ENCODE results near the gene OXT.
"Not testable (repeated sequence)": the region's sequence is repeated elsewhere in the genome, so short reads cannot be mapped to it uniquely, and the experiment has no call there.

Gene OXT

DNA sequence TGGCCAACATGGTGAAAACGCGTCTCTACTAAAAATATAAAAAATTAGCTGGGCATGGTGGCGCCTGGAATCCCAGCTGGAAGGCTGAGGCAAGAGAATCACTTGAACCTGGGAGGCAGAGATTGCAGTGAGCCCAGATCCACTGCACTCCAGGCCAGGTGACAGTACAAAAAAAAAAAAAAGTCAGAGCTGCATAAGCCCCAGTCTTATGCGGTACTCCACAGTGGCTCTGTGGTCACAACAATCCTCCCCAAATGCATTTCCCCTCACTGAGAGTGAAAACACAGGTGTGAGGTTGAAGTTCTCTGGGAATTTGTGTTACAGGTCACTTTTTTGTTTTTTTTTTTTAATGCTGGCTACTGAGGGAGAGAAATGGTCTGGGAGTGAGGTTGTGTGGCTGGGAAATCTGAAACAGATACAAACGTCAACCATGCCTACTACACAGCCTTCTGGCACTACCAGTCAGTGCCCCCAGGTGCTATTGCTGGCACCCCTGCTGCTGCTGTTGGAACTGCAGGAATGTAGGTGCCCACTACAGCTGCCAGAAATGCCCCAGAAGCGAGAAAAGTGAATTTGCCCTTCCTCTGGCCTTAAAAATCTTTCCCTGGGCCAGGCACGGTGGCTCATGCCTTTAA is 19.9 kb upstream of the OXT start:
- no peak for DNase-seq

DNA sequence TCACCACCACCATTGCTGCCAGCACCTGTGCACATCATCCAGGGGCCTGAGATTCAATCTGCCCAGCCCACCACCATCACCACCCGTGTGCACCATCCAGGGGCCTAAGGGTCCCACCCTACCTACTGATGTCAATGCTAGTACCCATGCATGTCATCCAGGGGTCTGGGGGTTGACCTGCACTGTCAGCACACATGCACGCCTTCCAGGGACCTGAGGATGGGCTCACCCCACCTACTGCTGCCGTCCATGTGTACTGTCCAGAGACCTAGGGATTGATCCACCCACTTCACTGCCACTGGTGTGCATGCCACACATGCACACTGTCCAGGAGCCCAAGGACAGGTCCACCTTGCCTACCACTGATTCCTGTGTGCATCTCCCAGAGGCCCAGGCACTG is 11.9 kb upstream of the OXT start:
- DNase-seq, result no peak

- not testable (repeated sequence) for DNase-seq
These were observed 7.3 kb upstream of the OXT start for GRCh38 chr20:3064119-3064518.

DNA sequence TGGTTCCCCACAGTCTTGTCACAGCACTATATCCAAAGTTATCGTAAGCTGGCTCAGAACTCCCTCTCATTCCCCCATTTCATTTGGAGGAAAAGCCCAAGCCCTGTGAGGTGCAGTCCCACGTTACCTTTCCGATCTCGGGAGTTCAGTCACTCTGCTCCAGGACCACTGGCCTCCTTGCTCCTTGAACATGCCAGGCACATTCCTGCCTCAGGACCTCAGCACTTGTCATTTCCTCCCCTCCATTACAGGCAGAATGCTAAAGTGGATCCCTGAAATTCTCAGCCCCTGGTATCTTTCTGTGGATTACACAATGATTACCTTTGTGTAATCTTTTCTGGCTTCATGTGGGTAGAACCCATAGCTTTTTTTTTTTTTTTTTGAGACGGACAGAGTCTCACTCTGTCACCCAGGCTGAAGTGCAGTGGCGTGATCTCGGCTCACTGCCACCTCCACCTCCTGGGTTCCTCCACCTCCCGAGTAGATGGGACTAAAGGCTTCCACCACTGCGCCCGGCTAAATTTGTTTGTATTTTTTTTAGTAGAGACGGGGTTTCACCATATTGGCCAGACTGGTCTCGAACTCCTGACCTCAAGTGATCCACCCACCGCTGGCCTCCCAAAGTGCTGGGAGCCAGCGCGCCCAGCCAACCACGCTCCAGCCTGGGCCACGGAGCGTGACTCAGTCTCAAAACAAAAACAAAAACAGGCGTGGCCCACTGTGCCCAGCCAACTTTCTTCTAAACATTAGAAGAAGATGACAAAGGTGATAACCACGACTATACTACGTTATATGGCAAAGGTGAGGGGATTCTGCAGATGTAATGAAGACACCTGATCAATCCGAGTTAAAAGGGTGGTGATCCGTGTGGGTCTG is 4.0 kb upstream of the OXT start:
- DNase-seq, result no peak

GRCh38 chr20:3068075-3068474 is 3.3 kb upstream of the OXT start:
- no peak for DNase-seq

DNA sequence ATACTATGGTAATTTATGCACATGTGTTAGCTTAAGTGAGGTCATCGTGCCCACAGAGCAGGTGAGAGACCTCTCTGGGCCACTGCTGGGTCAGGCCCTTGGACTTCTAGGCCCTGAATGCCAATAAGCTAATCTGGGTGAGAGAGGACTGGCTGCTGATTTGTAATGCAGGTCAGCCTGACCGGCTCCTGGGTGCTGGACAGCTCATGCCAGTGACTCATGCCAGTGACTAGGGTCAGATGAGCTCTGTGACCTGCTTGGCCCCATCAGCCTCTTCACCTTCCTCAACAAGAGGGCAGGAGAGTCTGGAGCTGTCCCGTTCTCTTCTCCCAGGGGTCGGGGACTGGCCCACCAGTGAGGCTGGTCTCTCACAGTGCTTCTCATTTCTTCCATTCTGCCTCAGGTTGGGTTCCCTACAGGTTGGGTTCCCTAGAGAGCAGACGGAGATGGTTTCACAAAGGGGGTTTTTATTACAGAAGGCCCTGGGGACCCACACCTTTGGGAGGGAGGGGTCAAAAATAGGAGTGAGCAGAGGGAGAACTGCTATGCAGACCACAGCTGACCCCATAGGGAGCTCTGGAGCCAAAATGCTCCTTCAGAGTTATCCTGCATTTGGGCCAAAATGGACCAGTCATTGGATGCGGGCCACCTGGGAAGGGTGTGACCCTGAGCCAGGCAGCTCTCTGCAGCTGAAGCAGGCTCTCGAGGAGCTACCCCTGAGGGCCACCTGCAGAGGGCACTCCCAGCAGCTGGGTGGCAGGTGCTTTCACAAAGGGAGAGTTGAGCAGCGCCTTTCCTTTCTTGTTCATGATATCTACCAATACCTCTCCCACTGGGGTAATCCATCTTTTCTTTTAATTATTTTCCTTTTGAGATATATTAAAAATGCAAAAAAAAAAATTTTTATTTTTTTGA is 2.2 kb upstream of the OXT start:
- DNase-seq, result peak; percentile 31 to 45

DNA sequence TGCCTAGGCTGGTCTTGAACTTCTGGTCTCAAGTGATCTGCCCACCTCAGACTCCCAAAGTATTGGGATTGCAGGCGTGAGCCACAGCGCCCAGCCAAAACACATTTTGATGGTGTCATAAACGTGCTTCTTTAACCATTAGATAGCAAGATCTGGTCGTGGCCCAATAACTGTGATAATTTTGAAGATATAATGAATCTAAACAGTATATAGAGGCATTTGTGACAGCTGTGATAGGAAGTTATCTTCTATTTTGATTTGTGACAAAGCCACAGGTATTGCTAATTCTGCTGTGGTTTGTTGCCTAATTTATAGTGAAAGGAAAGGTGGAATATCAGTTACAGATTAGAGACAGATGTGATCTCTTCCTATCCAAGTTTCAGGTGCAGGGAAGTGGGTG is 695 bp upstream of the OXT start:
- DNase-seq, result no peak

- DNase-seq, result no peak
These were observed 182 bp upstream of the OXT start for GRCh38 chr20:3071266-3071609.

DNA sequence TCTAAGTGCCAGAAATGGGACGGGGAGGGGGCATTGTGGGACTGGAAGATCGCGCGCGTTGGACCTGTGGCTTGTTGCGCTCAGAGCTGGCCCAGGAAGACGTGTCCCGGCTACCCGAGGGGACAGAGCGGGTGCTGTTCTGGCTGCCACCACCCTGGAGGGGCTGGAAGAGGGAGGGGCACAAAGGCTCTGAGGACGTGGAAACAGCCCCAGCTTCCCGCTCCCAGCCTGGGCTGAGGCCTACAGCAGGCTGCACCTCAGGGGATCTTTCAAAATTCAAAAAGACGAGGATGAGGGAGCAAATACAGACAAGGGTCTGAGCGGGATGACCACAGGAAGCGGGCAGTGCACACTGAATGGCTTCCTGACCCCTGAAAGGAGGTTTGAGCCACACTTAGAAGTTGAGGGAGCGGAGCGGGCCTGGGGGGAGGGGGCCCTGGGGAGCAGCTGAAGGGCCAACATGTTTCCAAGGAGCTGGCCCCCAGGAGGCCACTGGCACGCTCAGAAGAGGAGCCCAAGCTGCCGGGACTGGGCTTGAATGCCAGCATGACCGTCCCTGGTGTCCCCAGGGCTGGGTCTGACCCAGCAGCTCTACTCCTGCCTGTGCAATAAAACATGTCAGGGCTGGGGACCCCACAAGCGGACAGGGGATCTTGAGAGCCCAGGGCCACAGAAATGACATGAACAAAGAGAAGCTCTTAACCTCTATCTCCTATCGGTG is 1.3 kb downstream of the OXT start:
- no peak for DNase-seq

DNA sequence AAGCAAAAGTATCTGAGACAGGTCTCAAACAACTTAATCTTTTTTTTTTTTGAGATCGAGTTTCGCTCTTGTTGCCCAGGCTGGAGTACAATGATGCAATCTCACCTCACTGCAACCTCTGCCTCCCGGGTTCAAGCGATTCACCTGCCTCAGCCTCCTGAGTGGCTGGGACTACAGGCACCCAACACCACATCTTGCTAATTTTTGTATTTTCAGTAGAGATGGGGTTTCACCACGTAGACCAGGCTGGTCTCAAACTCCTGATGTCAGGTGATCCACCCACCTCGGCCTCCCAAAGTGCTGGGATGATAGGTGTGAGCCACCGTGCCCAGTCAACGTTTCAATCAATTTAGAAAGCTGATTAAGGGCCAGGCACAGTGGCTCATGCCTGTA is 1.8 kb downstream of the OXT start:
- DNase-seq, result not testable (repeated sequence)

GRCh38 chr20:3074812-3075211 is 3.4 kb downstream of the OXT start:
- DNase-seq, result no peak

DNA sequence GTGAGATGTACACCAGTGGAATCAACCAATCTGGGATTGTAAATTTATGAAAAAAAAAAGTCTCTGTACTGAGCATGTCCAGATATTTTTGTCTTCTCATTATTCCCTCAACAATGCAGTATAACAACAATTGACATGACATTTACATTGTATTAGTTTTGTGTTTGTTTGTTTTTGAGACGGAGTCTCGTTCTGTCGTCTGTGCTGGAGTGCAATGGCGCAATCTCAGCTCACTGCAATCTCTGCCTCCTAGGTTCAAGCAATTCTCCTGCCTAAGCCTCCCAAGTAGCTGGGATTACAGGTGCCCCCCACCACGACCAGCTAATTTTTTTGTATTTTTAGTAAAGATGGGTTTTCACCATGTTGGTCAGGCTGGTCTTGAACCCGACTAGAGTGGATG is 3.9 kb downstream of the OXT start:
- not testable (repeated sequence) for DNase-seq

DNA sequence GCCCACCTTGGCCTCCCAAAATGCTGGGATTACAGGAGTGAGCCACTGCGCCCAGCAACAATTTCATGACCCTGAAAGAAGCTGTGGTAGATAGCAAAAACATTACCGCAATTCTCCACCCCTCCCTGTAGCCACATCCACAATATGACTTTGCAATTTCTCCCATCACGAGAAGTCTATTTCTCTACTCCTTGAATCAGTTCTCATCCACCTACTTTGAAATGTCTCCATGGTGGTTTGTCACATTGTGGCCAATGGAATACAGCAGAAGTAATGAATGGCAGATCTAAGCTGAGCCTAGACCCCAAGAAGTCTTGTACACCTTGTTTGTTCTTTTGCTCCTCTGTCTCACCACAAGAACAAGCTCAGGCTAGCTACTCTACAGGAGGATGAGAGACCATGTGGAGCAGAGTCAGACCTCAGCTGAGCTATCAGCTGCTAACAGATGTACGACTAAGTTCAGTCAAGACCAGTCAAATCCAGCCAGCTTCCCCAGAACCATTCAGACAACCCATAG is 6.3 kb downstream of the OXT start:
- no peak for DNase-seq

- DNase-seq, result no peak
These were observed 9.5 kb downstream of the OXT start for GRCh38 chr20:3080939-3081388.

- DNase-seq, result no peak
These were observed 10.2 kb downstream of the OXT start for GRCh38 chr20:3081641-3082040.

DNA sequence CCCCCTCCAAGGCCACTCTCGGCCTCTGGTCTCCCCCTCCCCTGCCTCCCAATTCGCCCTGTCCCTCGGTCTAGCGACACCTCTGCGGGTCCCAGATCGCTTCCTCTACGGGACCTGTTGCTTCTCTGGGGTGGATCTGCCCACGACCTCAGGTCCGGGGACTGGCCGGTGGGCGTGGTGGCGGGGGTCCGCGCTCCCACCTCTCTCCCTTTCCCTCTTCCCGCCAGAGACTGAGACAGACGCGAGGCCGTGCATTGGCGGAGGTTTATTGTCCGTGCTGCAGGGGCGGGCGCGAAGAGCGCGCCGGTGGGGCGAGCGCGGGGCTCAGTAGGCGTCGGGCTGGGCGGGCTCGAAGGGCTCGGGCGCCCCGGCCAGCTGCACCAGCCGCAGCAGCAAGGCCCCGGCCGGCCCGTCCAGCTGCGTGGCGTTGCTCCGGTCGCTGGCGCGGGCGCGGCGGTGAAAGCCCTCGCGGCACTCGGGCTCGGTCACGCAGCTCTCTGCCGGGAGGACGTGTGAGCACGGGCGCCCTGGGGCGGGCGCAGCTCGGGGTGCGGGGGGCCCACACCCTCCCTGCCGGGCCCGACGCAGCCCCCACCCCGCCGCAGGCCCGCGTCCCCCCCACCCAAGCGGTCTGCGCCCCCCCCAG is 11.0 kb downstream of the OXT start:
- no peak for DNase-seq

- no peak for DNase-seq
These were observed 11.8 kb downstream of the OXT start for GRCh38 chr20:3082955-3083952.

DNA sequence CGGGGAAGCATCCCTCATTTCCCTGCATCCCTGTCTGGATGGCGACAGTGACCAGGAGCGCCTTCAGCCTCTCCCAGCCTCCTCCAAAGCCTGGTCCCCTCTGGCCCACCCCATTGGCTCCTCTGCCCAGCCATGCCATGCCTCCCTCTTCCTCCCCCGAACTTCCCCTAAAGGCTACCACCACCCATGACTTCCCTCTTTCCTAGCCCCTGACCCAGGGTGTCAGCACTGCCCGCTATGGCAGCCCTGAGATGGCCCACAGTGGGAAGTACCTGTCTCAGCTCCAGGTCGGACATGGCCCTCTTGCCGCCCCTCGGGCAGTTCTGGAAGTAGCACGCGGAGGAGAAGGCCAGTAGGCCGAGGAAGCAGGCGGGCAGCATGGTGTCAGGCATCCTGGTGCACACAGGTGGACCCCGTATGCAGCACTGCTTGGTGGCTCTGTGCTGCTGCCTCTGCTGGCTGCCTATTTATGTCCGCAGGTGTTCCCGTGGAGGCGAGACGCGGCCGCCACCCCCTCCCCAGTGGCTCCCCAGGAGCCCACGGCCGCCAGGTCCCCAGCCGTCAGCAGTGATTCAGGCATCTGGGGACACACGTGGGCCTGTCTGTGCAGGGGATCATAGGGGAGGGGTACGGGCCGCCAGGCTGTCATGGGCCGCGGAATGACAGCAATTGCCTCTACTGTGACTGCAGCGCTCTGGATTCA is 13.0 kb downstream of the OXT start, which contains the start of gene AVP:
TSS of gene AVP (minus strand) at position 442 of the 703 bp plus-strand sequence. CDS start at position 392, 50 bp downstream.
- DNase-seq, result no peak

DNA sequence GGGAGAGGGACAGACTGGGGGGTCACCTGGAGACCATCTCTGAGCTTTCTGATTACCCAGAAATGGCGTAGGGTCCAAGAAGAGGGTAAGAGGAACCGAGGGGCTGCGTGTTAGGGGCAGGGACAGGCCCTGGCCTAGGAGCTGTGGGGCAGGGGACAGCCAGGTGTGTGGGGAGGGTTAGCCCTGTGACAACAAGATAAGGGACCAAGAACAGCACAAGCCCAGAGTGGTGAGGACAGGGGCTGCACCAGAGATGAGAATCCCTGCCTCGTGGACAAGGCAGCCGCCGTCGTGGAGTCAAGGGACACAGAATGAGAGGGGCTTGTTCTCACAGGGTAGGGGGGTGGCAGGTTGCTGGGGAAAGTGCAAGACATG is 13.6 kb downstream of the OXT start:
- DNase-seq, result no peak

DNA sequence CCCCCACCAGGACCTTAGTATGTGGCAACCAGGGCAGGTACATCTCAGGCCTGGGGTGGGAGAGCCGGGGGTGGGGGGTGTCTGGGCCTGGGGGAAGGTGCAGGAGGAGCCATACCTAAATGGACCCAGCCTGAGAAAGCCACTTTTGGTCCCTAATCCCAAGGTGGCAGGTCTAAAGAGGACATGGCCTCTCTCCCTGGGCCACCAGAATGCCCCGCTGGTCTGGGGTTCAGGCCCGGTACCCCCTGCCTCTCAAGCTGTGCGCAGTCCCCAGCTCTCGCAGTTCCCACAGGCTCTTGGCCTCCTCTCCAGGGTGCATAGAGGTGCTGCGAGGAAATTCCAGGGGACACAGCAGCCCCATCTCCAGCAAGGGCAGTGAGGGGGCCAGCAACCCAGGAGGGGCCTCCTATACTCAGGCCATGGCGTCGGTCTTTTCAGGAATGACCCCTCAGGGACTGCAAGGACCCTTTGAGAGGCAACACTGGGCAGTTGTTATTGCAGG is 14.2 kb downstream of the OXT start:
- DNase-seq, result no peak

Measured in CD4-positive, alpha-beta T cell treated with Interleukin-4 for 1 hour (primary cell).